ENCODE data around the gene AFP.

GRCh38 chr4:73415807-73416238, 20.2 kb upstream of the AFP start:
- no peak for TF ChIP-seq NFRKB (IDR thresholded peaks at IDR 0.05)
- TF ChIP-seq SP1 (IDR thresholded peaks at IDR 0.05), result no peak
- no peak for TF ChIP-seq BHLHE40 (IDR thresholded peaks at IDR 0.05; ENCODE audit: borderline replicate concordance)
- no peak for TF ChIP-seq TARDBP (IDR thresholded peaks at IDR 0.05)
- TF ChIP-seq PKNOX1 (IDR thresholded peaks at IDR 0.05), result no peak
- TF ChIP-seq SUZ12 (IDR thresholded peaks at IDR 0.05), result no peak
- no peak for TF ChIP-seq ARNT (IDR thresholded peaks at IDR 0.05)
- no peak for TF ChIP-seq CTBP1 (IDR thresholded peaks at IDR 0.05; ENCODE audit: borderline replicate concordance)
- TF ChIP-seq ELF4 (IDR thresholded peaks at IDR 0.05), result no peak
- TF ChIP-seq FOXM1 (IDR thresholded peaks at IDR 0.05; ENCODE audit: borderline replicate concordance), result no peak
- no peak for TF ChIP-seq LEF1 (IDR thresholded peaks at IDR 0.05; ENCODE audit: borderline replicate concordance)

Measured in HEK293T (cell line).